GM19463 (cell line): Measurements from ENCODE around the gene HARBI1.
"Not testable (repeated sequence)": the region's sequence is repeated elsewhere in the genome, so short reads cannot be mapped to it uniquely, and the experiment has no call there.

ENCODE experiments used
- ATAC-seq: cut with Tn5 transposase; IDR thresholded peaks from one replicate; pipeline ENCODE4 v1.9.1; 2021; ENCODE audit warnings: mild to moderate bottlenecking, moderate library complexity; ENCODE audit not compliant: unreplicated experiment

HARBI1 gene

GRCh38 chr11:46597609-46598219, 19.3 kb downstream of the HARBI1 start:
- no peak for ATAC-seq

- ATAC-seq: no peak
Observed at GRCh38 chr11:46597155-46597554, 19.9 kb downstream of the HARBI1 start.

GRCh38 chr11:46594785-46595184, 22.2 kb downstream of the HARBI1 start:
- no peak for ATAC-seq

- ATAC-seq: no peak
Observed at GRCh38 chr11:46594374-46594700, 22.7 kb downstream of the HARBI1 start.

GRCh38 chr11:46593550-46594373, 23.3 kb downstream of the HARBI1 start, which contains the start of gene AMBRA1:
TSS of gene AMBRA1 (minus strand) at chr11:46594023. CDS start at chr11:46548380, 45,643 bp downstream.
- ATAC-seq: peak; percentile 70

- ATAC-seq: no peak
Observed at GRCh38 chr11:46590740-46591605, 26.1 kb downstream of the HARBI1 start.

- ATAC-seq: no peak
Observed at GRCh38 chr11:46588915-46589314, 28.1 kb downstream of the HARBI1 start.

GRCh38 chr11:46588131-46588530, 28.9 kb downstream of the HARBI1 start:
- no peak for ATAC-seq

- not testable (repeated sequence) for ATAC-seq
Observed at GRCh38 chr11:46583513-46583912, 33.5 kb downstream of the HARBI1 start.

GRCh38 chr11:46582588-46582987, 34.4 kb downstream of the HARBI1 start:
- no peak for ATAC-seq

GRCh38 chr11:46577058-46577457, 40.0 kb downstream of the HARBI1 start:
- ATAC-seq: no peak

- ATAC-seq: no peak
Observed at GRCh38 chr11:46574656-46575055, 42.4 kb downstream of the HARBI1 start.

- ATAC-seq: no peak
Observed at GRCh38 chr11:46570790-46571398, 46.1 kb downstream of the HARBI1 start.

GRCh38 chr11:46565232-46565840, 51.7 kb downstream of the HARBI1 start:
- no peak for ATAC-seq

GRCh38 chr11:46564459-46564858, 52.6 kb downstream of the HARBI1 start:
- no peak for ATAC-seq

GRCh38 chr11:46562527-46562926, 54.5 kb downstream of the HARBI1 start:
- ATAC-seq: no peak

- ATAC-seq: no peak
Observed at GRCh38 chr11:46560300-46560991, 56.6 kb downstream of the HARBI1 start.

- no peak for ATAC-seq
Observed at GRCh38 chr11:46559815-46560214, 57.2 kb downstream of the HARBI1 start.

GRCh38 chr11:46557684-46558151, 59.3 kb downstream of the HARBI1 start:
- no peak for ATAC-seq
